Measurements from ENCODE around the gene MT1M. TPM values are rescaled to one million over a fixed set of nuclear protein-coding genes. Genes with fewer than 3 reads are reported as not detected.

Gene MT1M
- total and polyA plus RNA-seq, 5 donors from 2014 or later, result not detected

GRCh38 chr16:56675685-56676210, 43.3 kb downstream of the MT1M start:
- H3K9me3 ChIP-seq (ENCODE audit: control insufficient read depth in 2 of 2, low read length in 2 of 2), result no peaks in the 10 kb centered on the region
- H3K36me3 ChIP-seq (ENCODE audit: control insufficient read depth, insufficient read depth, low read length), result no peaks in the 10 kb centered on the region
- H3K27ac ChIP-seq (ENCODE audit: insufficient read depth, low read length, poor library complexity, severe bottlenecking), result no peak overlapping the region
- DNase-seq, result peak; percentile 17 to 72 (median 33)
- H3K4me3 ChIP-seq (ENCODE audit: low read depth, low read length), result no peak overlapping the region
- H3K27me3 ChIP-seq (ENCODE audit: control insufficient read depth, insufficient read depth, low read length), result peaks cover 14% of the 10 kb centered on the region
- no peaks in the 10 kb centered on the region for H3K36me3 Mint-ChIP-seq
- peak overlapping the region in 2 of 3 donors; percentile 55 to 90 for H3K27ac Mint-ChIP-seq
- H3K9me3 Mint-ChIP-seq, result no peaks in the 10 kb centered on the region
- H3K27me3 Mint-ChIP-seq, result peaks cover 50% of the 10 kb centered on the region
- peak; percentile 71 to 78 for ATAC-seq (ENCODE audit: low read depth in 2 of 2)
- peaks cover 7% of the 10 kb centered on the region for H3K4me1 ChIP-seq (ENCODE audit: control insufficient read depth, insufficient read depth, low read length, poor library complexity, severe bottlenecking)
- H3K4me3 Mint-ChIP-seq, result peak overlapping the region; percentile 21 to 84 (median 62)
- peaks cover 0 to 23% (median 6%) of the 10 kb centered on the region in 4 donors for H3K4me1 Mint-ChIP-seq

GRCh38 chr16:56677474-56677873, 45.0 kb downstream of the MT1M start:
- Histone ChIP-seq H3K4me1 (ENCODE audit: control insufficient read depth, insufficient read depth, low read length, poor library complexity, severe bottlenecking) (peaks cover 19% of the 10 kb centered on the region), H3K27me3 (ENCODE audit: control insufficient read depth, insufficient read depth, low read length) (peaks cover 5% of the 10 kb centered on the region), H3K9me3 (ENCODE audit: control insufficient read depth in 2 of 2, low read length in 2 of 2) (no peaks in the 10 kb centered on the region), H3K36me3 (ENCODE audit: control insufficient read depth, insufficient read depth, low read length) (no peaks in the 10 kb centered on the region), H3K27ac (ENCODE audit: insufficient read depth, low read length, poor library complexity, severe bottlenecking) (no peak overlapping the region), H3K4me3 (ENCODE audit: low read depth, low read length) (no peak overlapping the region)
- H3K4me3 Mint-ChIP-seq, result no peak overlapping the region
- H3K9me3 Mint-ChIP-seq, result peaks cover 0 to 2% (median 0%) of the 10 kb centered on the region in 7 donors
- peaks cover 0 to 34% (median 14%) of the 10 kb centered on the region in 4 donors for H3K4me1 Mint-ChIP-seq
- H3K36me3 Mint-ChIP-seq, result no peaks in the 10 kb centered on the region
- DNase-seq (no peak), ATAC-seq (ENCODE audit: low read depth in 2 of 2) (no peak)
- H3K27me3 Mint-ChIP-seq, result peaks cover 33% of the 10 kb centered on the region
- H3K27ac Mint-ChIP-seq, result no peak overlapping the region

GRCh38 chr16:56679078-56679730, 46.7 kb downstream of the MT1M start:
- peak overlapping the region in 1 of 3 donors; percentile 34 for H3K27ac Mint-ChIP-seq

GRCh38 chr16:56679818-56680217, 47.4 kb downstream of the MT1M start:
- no peak overlapping the region for H3K4me3 Mint-ChIP-seq
- Histone ChIP-seq H3K36me3 (ENCODE audit: control insufficient read depth, insufficient read depth, low read length) (no peaks in the 10 kb centered on the region), H3K4me1 (ENCODE audit: control insufficient read depth, insufficient read depth, low read length, poor library complexity, severe bottlenecking) (peaks cover 36% of the 10 kb centered on the region), H3K27ac (ENCODE audit: insufficient read depth, low read length, poor library complexity, severe bottlenecking) (no peak overlapping the region), H3K4me3 (ENCODE audit: low read depth, low read length) (no peak overlapping the region), H3K27me3 (ENCODE audit: control insufficient read depth, insufficient read depth, low read length) (no peaks in the 10 kb centered on the region), H3K9me3 (ENCODE audit: control insufficient read depth in 2 of 2, low read length in 2 of 2) (no peaks in the 10 kb centered on the region)
- H3K4me1 Mint-ChIP-seq, result peaks cover 10 to 47% (median 25%) of the 10 kb centered on the region in 4 donors
- H3K27ac Mint-ChIP-seq, result peak overlapping the region in 1 of 3 donors; percentile 34
- ATAC-seq (ENCODE audit: low read depth in 2 of 2) (no peak), DNase-seq (no peak)
- peaks cover 0 to 2% (median 0%) of the 10 kb centered on the region in 7 donors for H3K9me3 Mint-ChIP-seq
- H3K27me3 Mint-ChIP-seq, result peaks cover 14% of the 10 kb centered on the region
- H3K36me3 Mint-ChIP-seq, result peaks cover 10% of the 10 kb centered on the region

More at GRCh38 chr16:56679078-56679730, 46.7 kb downstream of the MT1M start:
- no peak for DNase-seq
- Mint-ChIP-seq H3K4me1 (peaks cover 6 to 46% (median 24%) of the 10 kb centered on the region in 4 donors), H3K27me3 (peaks cover 20% of the 10 kb centered on the region), H3K36me3 (peaks cover 6% of the 10 kb centered on the region), H3K4me3 (peak overlapping the region in 1 of 4 donors; percentile 48), H3K9me3 (peaks cover 0 to 2% (median 0%) of the 10 kb centered on the region in 7 donors)
- H3K9me3 ChIP-seq (ENCODE audit: control insufficient read depth in 2 of 2, low read length in 2 of 2), result no peaks in the 10 kb centered on the region
- H3K27ac ChIP-seq (ENCODE audit: insufficient read depth, low read length, poor library complexity, severe bottlenecking), result no peak overlapping the region
- H3K27me3 ChIP-seq (ENCODE audit: control insufficient read depth, insufficient read depth, low read length), result no peaks in the 10 kb centered on the region
- no peak overlapping the region for H3K4me3 ChIP-seq (ENCODE audit: low read depth, low read length)
- no peaks in the 10 kb centered on the region for H3K36me3 ChIP-seq (ENCODE audit: control insufficient read depth, insufficient read depth, low read length)
- ATAC-seq (ENCODE audit: low read depth in 2 of 2), result no peak
- H3K4me1 ChIP-seq (ENCODE audit: control insufficient read depth, insufficient read depth, low read length, poor library complexity, severe bottlenecking), result peaks cover 36% of the 10 kb centered on the region

DNA sequence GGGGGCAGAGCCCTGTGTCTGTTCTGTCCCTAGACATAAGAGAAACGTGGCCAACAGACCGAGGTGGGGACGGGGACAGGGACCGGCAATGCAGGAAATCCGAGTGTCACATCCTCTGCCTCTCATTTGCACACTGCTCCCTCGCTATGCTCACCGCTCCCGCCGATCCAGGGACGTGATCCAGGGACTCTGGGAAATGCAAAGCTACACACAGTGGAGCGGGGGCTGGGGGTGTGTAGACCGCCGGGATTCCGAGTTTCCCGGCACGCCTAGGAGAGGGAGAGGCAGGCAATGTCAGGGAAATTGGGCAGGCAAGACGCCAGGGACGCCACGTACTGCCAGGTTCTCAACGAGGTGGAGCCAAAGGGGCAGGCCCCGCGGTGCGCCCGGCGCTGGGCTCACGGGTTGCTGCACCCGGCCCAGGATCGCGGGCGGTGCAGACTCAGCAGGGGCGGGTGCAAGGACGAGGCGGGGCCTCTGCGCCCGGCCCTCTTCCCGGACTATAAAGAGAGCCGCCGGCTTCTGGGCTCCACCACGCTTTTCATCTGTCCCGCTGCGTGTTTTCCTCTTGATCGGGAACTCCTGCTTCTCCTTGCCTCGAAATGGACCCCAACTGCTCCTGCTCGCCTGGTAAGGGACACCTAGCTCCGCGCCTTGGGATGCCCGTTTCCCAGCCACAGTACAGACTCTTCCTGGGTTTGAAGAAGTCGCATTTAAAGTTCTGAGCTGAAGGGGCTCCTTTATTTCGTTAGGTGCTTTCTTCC, 49.7 kb downstream of the MT1M start, which contains the start of gene MT1X:
MT1X (plus strand) TSS at position 532 of the 764 bp plus-strand sequence; CDS start at position 603, 71 bp downstream.
- H3K9me3 Mint-ChIP-seq, result peaks cover 0 to 4% (median 0%) of the 10 kb centered on the region in 7 donors
- peak; percentile 99 for ATAC-seq (ENCODE audit: low read depth in 2 of 2)

GRCh38 chr16:56682703-56683397, 50.4 kb downstream of the MT1M start:
- Mint-ChIP-seq H3K4me3 (peak overlapping the region; percentile 95 to 97 (median 96)), H3K9me3 (peaks cover 0 to 4% (median 0%) of the 10 kb centered on the region in 7 donors), H3K27ac (peak overlapping the region; percentile 96 to 97 (median 96)), H3K27me3 (no peaks in the 10 kb centered on the region), H3K4me1 (peaks cover 10 to 30% (median 22%) of the 10 kb centered on the region in 4 donors), H3K36me3 (peaks cover 18% of the 10 kb centered on the region)
- Histone ChIP-seq H3K27ac (ENCODE audit: insufficient read depth, low read length, poor library complexity, severe bottlenecking) (peak overlapping the region; percentile 72), H3K4me3 (ENCODE audit: low read depth, low read length) (peak overlapping the region; percentile 94), H3K4me1 (ENCODE audit: control insufficient read depth, insufficient read depth, low read length, poor library complexity, severe bottlenecking) (peaks cover 29% of the 10 kb centered on the region), H3K36me3 (ENCODE audit: control insufficient read depth, insufficient read depth, low read length) (no peaks in the 10 kb centered on the region), H3K27me3 (ENCODE audit: control insufficient read depth, insufficient read depth, low read length) (no peaks in the 10 kb centered on the region), H3K9me3 (ENCODE audit: control insufficient read depth in 2 of 2, low read length in 2 of 2) (no peaks in the 10 kb centered on the region)
- ATAC-seq (ENCODE audit: low read depth in 2 of 2) (no peak), DNase-seq (no peak)

More for the DNA sequence above, 49.7 kb downstream of the MT1M start, which contains the start of gene MT1X:
- peak within 1 kb of the TSS; percentile 72 for H3K27ac ChIP-seq (ENCODE audit: insufficient read depth, low read length, poor library complexity, severe bottlenecking)
- H3K4me3 ChIP-seq (ENCODE audit: low read depth, low read length), result peak within 1 kb of the TSS; percentile 94
- H3K27me3 ChIP-seq (ENCODE audit: control insufficient read depth, insufficient read depth, low read length), result no peaks in the 10 kb centered on the region
- Mint-ChIP-seq H3K27ac (peak within 1 kb of the TSS; percentile 96 to 97 (median 96)), H3K36me3 (peaks cover 18% of the 10 kb centered on the region), H3K27me3 (no peaks in the 10 kb centered on the region), H3K4me3 (peak within 1 kb of the TSS; percentile 95 to 97 (median 96)), H3K4me1 (peaks cover 10 to 30% (median 22%) of the 10 kb centered on the region in 4 donors)
- peak; percentile 76 to 96 (median 84) for DNase-seq
- H3K4me1 ChIP-seq (ENCODE audit: control insufficient read depth, insufficient read depth, low read length, poor library complexity, severe bottlenecking), result peaks cover 29% of the 10 kb centered on the region
- H3K9me3 ChIP-seq (ENCODE audit: control insufficient read depth in 2 of 2, low read length in 2 of 2), result no peaks in the 10 kb centered on the region
- no peaks in the 10 kb centered on the region for H3K36me3 ChIP-seq (ENCODE audit: control insufficient read depth, insufficient read depth, low read length)

All from CD4-positive, CD25-positive, alpha-beta regulatory T cell (primary cell).